Stomach (tissue), 4 donors: ENCODE results near the gene GPRC5B.

Source experiments
- CTCF ChIP-seq, 7 experiments: fragments of 450-650 bp in 4 of 7; fragments of 200-600 bp in 3 of 7; sonication (generic) in 3 of 7; IDR thresholded peaks; one replicate each; pipeline ENCODE4 v1.5.1; 2016 to 2019; ENCODE audit warnings: antibody characterized with exemption in 7 of 7, control low read depth in 2 of 7, mild to moderate bottlenecking in 1 of 7
- EP300 ChIP-seq: sonication (generic); formaldehyde crosslinking; IDR thresholded peaks from one replicate; pipeline ENCODE4 v1.6.1; 2017; ENCODE audit warnings: antibody characterized with exemption
- POLR2A ChIP-seq, 4 donors: fragments of 450-650 bp; IDR thresholded peaks; one replicate each; pipeline ENCODE4 v1.6.1; 2016; ENCODE audit warnings: antibody characterized with exemption in 4 of 4, control low read depth in 2 of 4, mild to moderate bottlenecking in 1 of 4, moderate library complexity in 1 of 4
- POLR2AphosphoS5 ChIP-seq, 3 donors: sonication (generic); formaldehyde crosslinking; IDR thresholded peaks; one replicate each; pipeline ENCODE4 v1.6.1; 2016; ENCODE audit warnings: antibody characterized with exemption in 3 of 3

GRCh38 chr16:19850131-19850817 is 34.4 kb downstream of the GPRC5B start:
- TF ChIP-seq CTCF (IDR thresholded peaks at IDR 0.05) (no peak), POLR2A (IDR thresholded peaks at IDR 0.05) (no peak), POLR2AphosphoS5 (IDR thresholded peaks at IDR 0.05) (no peak), EP300 (no peak)
